HG02798 (cell line): ENCODE results near the gene PKLR.
"Not testable (repeated sequence)": the region's sequence is repeated elsewhere in the genome, so short reads cannot be mapped to it uniquely, and the experiment has no call there.

Source experiments
- ATAC-seq: cut with Tn5 transposase; IDR thresholded peaks from one replicate; pipeline ENCODE4 v1.9.1; 2021; ENCODE audit warnings: mild to moderate bottlenecking; ENCODE audit not compliant: unreplicated experiment, poor library complexity

PKLR gene

DNA sequence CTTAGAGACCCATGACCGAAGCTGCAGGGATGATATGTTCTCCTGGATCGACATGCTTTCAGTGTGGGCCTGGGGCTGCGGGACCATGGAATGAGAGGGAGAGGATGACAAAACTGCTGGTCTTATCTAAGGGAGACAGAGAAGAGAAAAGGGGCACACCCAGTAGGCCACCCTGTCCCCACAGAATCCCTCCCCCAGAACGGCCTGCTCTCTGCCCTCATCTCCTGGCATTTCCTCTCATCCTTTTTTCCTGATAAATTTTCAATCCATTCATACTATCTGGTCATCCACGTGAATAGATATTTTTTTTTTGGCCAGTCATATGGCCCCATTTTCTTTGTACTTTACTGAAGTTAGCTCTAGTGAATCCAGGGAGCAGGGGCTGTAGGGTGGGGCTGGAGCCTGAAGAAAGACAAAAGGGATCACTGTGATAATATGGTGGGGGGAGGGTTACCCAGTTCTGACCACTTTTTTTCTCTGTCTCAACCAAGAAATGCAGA is at the start of gene PKLR:
Gene PKLR (minus strand): TSS at position 97 of the 500 bp plus-strand sequence. CDS start 43 bp downstream, at position 54.
- no peak for ATAC-seq

DNA sequence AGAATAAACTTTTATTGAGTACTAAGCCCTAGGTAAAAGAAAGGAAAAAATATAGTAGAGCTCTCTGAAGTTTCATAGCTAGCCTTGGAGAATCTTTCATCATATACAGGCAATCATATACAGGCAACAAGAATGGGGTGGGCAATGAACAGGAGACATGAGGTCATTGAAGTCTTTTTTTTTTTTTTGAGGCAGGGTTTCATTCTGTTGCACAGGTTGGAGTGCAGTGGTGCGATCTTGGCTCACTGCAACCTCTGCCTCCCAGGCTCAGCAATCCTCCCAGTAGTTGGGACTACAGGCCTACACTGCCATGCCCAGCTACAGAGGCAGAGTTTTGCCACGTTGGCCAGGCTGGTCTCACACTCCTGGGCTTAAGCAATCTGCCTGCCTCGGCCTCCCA is 41.6 kb upstream of the PKLR start:
- no peak for ATAC-seq

DNA sequence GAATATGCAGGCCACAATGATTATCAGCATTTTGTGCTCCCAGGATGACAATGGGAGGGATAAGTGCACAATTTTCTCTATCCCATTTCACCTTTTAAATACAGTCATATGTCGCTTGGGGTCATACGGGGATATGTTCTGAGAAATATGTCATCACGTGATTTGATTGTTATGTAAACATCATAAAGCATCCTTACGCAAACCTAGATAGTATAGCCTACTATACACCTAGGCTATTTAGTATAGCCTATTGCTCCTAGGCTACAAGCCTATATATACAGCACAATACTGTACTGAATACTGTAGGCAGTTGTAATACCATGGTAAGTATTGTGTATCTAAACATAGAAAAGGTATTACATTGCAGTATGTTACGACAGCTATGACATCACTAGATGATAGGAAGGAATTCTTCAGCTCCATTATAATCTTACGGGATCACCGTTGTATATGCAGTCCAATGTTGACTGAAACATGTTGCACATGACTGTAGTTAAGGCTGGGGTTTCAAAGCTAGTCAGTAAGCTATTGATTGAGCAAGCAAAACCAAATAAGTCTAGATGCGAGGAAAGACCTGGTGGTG is 38.4 kb upstream of the PKLR start:
- no peak for ATAC-seq

DNA sequence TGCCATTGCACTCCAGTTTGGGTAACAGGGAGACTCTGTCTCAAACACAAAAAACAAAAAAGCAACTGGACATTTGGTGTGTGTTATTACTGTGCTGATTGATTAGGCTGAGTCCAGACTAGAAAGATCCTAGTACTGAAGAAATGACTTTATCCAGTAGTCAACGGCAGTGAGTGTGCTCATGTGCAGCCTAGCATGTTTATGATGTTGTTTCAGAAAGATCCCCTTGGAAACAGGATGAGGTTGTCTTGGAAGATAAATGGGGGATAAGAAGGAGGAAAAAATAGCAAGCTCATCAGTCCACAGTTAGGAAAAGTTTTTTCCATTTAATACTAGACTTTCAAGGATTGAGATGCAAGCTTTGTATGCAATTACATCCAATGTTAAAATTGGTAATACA is 33.7 kb upstream of the PKLR start:
- no peak for ATAC-seq

DNA sequence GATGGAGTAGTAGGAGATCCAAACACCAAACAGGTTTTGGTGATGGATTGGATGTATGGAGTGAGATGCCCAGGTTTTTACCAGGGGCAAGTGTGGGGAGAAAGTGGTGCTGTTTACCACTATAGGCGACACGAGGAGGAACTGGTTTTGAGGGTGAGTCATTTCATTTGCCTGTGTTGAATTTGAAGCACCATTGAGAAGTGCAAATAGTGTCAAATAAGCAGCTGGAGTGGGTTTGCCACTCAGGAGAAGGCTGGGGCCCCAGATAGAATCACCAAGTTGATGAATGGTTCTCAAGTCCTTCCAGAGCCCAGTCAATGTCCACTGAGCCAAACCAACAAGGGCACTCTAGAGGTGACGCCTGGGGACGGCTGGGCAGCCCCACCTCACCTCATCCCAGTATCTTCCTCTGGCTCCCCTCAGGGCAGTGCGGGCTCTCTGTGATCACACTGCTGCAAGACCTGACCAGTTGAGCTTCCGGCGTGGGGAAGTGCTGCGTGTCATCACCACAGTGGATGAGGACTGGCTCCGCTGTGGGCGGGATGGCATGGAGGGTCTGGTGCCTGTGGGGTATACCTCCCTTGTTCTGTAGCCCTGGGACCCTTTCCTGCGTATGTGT is 28.9 kb upstream of the PKLR start:
- no peak for ATAC-seq

DNA sequence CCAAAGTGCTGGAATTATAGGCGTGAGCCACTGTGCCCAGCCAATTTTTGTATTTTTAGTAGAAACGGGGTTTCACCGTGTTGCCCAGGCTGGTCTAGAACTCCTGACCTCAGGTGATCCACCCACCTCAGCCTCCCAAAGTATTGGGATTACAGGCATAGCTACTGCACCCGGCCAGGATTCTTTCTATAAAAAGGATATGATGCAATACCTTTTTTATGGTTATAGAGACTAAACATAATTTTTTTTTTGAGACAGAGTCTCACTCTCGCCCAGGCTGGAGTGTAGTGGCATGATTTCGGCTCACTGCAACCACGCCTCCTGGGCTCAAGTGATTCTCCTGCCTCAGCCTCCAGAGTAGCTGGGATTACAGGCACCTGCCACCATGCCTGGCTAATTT is 27.6 kb upstream of the PKLR start:
- ATAC-seq, result not testable (repeated sequence)

DNA sequence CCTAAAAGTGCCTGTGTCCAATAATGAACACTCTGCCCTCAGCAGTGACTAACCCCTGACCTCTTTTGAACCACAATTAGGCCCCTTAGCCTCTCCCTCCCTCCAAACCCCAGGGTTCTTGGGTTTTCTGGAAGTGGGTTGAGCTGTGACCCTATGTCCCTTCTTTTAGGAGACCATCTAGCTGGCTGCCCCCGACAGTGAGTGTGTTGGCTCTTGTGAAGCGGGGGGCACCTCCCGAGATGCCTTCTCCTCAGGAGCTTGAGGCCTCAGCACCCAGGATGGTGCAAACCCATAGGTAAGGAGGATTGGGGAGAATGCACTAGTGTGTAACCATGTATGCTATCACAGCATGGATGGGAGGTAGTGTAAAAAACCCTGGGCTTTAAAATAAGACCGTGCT is 26.7 kb upstream of the PKLR start:
- no peak for ATAC-seq

DNA sequence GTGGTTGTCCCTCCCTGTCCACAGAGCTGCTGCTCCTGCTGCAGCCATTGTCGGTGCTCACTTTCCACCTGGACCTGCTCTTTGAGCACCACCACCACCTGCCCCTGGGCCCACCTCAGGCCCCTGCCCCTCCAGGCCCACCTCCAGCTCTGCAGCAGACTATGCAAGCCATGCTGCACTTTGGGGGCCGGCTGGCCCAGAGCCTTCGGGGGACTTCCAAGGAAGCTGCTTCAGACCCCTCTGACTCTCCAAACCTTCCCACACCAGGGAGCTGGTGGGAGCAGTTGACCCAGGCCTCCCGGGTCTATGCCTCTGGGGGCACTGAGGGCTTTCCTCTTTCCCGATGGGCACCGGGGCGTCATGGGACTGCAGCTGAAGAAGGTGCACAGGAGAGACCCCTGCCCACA is 25.4 kb upstream of the PKLR start:
- ATAC-seq, result no peak

DNA sequence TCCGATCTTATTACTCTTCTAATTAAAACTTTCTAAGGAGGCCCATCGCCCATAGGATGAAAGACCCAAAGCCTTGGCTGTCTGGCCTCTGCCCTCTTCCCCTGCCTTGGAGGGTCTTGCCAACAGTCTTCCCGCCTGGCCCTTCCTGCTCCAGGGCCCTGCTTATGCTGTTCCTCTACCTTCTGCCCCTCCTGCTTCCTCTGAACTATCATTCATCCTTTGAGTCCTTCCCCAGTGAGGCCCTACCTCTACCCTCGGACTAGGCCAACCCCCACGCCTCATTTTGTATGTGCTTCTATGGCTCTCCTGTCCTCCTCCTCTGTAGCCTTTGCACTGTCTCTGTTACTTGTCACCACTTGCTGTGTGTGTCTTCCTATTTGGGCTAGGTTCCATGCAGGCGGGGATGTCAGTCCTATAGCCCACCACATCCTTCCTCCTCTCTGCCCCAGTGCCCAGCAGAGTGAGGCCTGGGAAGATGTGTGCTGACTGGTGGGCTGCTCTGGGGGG is 24.8 kb upstream of the PKLR start:
- ATAC-seq, result no peak

DNA sequence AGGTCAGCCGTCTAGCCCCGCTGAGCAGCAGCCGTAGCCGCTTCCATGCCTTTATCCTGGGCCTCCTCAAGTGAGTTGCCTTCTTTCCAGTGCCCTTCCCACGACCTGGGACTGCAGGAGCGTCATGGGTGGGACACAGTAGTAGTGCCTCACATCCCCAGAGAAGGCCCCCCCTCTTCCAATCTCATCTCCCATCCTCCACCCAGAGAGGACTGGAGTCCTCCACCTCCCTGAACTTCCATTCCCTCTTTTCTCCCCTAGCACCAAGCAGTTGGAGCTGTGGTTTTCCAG is 24.3 kb upstream of the PKLR start:
- no peak for ATAC-seq

DNA sequence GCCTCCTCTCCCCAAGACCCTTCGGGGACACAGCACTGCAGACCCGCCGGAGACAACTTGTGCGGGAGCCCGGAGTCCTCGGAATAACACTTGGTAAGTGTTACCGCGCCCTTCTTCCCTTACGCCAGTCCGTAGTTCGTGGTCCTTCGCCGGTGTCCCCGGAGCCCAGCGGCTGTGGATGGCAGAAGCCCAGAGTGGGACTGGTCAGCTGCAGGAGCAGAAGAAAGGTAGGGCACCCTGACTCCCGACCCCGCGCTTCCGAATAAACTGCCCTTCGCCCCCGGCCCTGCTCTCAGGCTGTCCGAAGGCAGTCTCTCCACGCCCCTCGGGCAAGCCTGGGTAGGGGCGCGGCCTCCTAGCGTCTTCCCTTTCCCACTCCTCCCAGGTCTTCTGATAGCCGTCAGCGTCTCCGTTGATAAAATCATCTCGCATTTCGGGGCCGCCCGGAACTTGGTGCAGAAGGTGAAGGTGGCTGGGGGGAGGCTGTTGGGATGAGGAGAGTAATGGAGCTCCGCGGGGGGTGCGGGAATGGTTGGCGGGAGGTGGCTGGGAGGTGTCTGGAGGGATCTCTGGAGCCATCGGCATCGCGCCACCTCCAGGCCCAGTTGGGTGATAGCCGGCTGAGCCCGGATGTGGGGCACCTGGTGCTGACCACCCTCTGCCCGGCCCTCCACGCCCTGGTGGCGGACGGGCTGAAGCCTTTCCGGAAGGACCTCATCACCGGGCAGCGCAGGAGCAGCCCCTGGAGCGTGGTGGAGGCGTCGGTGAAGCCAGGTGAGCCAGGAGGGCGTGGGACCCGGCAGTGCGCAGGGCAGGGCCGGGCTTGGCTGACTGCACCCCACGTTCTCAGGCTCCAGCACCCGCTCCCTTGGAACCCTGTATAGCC is 23.7 kb upstream of the PKLR start:
- no peak for ATAC-seq

DNA sequence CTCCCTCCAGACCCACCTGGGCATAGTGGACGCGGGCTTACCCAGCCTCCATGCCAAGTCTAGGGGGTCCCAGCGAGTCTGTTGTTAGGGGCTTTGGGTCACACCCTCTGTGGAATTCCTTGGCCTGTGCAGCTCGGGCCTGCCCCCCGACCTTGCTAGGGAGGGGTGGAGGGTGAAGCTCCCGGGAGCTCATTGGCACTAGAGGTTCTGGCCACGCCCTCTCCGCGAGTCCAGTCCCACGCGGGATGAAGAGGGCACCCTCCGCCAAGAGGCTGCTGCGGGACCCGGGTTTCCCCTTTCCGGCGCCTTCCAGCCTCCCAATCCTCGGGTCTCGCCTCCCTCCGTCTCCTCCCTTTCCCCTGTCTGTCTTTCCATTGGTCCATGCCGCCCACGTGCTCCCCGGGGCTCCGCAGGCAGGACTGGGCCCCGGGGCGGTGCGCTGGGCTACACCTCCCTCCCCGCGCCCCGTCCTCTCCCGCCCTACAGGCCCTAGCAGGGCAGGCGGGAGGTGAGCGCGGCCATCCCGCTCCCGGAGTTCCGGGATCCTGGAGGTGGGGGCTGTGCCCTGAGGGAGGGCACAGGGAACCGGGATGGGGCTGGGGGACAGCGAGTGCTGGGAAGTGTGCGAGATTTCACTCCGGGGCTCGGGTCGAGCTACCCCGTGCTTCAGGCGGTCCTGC is 22.9 kb upstream of the PKLR start:
- peak; percentile 66 for ATAC-seq

DNA sequence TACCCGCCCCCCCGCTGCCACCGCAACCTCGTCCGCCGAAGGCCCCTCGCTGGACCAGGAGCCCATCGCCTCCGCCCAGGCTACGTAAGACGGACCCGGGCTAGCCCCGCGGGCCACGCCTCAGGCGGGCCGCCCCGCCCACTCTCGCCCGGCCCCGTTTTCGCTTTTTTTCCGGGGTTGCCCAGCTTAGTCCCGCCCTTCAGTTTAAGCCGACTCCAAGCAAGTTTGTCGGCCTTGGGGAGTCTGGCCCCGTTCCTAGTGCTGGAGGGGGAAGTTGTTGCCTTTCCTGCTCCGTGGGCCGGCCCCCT is 22.4 kb upstream of the PKLR start:
- ATAC-seq, result peak; percentile 47

DNA sequence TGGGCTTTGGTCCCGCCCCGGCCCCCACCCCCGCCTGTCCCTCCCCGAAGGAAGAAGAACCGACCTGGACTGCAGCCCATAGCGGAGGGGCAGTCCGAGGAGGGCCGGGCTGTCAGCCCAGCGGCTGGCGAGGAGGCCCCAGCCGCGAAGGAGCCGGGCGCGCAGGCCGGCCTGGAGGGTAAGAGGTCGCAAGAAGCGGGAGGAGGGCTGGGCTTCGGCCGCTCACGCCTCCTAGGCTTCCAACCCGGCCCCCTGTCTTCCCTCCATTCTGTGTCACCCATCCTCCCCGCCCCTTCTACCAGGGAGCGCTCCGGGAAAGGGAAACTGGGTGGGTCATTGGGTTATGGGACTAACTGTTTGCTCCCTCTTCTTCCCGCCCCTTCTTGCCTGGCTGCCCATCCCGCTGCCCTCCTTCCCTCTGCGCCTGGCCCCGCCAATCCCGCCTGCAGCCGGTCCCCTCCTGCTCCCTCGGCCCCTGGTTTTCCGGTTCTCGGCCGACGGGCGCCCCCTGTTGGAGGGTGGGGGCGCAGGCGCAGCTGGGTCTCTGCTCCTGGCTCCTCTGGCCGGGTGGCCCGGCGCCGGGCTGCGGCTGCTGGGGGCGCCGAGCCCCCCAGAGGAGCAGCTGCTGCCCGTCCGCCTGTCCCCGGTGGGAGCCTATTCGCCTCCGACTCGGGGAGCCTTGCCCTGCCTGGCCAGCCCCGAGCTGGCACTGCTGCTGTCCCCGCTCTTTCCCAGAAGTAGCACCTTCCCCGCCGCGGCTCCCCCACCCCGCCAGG is 21.9 kb upstream of the PKLR start:
- peak; percentile 57 for ATAC-seq

DNA sequence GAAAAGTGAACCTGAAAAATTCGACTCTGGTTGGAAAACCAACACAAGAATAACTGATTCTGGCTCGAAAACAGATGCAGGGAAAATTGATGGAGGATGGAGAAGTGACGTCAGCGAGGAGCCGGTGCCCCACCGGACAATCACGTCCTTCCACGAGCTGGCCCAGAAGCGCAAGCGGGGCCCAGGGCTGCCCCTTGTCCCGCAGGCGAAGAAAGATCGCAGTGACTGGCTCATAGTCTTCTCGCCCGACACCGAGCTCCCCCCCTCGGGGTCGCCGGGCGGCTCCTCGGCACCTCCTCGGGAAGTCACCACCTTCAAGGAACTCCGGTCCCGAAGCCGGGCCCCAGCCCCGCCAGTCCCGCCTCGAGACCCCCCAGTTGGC is 21.3 kb upstream of the PKLR start:
- no peak for ATAC-seq

DNA sequence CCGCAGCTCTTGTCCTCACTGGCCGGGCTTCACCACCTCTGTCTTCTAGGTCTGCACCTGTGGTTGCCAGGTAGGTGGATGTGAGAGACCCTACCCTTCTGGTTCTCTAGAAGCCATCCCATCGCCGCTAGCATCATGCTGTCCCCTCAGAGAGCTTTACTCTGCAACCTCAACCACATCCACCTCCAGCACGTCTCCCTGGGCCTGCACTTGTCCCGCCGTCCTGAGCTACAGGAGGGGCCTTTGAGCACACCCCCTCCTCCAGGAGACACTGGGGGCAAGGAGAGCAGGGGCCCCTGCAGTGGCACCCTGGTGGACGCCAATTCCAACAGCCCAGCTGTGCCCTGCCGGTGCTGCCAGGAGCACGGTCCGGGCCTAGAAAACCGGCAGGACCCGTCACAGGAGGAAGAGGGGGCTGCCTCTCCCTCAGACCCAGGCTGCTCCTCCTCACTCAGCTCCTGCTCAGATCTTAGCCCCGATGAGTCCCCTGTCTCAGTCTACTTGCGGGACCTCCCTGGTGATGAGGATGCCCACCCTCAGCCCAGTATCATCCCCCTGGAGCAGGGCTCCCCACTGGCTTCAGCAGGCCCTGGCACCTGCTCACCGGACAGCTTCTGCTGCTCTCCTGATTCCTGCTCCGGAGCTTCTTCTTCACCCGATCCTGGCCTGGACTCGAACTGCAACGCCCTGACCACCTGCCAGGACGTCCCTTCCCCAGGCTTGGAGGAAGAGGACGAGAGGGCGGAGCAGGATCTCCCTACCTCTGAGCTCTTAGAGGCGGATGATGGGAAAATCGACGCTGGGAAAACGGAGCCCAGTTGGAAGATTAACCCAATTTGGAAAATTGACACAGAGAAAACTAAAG is 20.6 kb upstream of the PKLR start:
- no peak for ATAC-seq

DNA sequence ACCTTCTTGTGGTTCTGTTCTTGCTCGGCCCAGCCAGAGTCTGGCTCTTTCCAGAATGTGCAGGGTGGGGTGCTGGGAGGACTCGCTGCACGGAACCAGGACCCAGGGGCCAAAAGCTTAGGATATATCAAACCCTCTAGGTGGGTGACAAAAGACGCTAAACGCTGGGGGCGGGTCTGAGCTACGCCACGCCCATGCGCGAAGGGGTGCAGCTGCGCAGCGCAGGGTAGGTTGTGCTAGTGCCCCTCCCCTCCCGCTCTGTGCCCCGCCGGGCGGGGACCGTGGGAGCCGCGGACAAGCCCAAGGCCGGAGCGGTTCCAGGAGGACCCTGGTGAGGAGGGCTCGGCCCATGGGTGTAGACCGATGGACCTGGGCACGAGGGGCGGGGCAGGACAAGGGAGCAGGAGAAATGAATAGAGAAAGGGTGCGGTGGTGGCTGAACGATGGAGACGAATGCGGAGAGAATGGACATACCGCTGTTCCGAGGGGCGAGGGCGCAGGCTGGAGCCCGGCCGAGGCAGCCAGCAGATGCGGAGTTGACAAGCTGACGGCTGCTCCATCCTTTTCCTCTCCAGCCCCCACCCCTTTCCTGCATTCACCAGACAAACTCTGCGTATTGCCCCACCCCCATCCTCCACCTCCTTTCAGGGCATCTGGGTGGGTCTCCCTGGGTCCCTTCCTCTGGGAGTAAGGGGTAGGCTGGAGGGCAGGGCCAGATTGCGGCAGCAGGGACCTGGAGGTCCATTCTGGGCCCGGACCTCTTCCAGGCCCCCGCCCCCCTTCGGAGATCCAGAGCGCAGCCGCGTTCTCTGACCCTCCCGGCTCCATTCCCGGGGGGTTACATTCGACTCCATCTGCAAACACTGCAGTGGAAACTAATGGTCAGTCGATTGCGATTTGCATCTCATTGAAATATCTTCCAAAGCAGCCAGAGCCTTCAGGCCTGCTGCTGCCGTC is 19.7 kb upstream of the PKLR start, which contains the start of gene RUSC1:
Gene RUSC1 (plus strand): TSS at position 234 of the 957 bp plus-strand sequence. CDS start 880 bp downstream, outside the sequence.
- ATAC-seq, result no peak

DNA sequence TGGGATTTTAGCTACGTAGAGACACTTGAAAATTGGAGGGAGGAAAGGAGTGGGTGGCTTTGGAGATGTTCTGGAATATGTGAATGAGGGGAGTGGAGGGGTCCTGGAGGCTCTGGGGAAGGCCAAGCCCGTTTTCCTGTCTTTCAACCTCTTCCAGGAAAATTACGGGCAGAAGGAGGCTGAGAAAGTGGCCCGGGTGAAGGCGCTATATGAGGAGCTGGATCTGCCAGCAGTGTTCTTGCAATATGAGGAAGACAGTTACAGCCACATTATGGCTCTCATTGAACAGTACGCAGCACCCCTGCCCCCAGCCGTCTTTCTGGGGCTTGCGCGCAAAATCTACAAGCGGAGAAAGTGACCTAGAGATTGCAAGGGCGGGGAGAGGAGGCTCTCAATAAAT is 19.0 kb upstream of the PKLR start:
- no peak for ATAC-seq
